Ovary (tissue), 3 donors: ENCODE results near the gene CCR8.

Source experiments
- EP300 ChIP-seq: sonication (generic); formaldehyde crosslinking; IDR thresholded peaks from one replicate; pipeline ENCODE4 v1.6.1; 2017; ENCODE audit warnings: antibody characterized with exemption
- POLR2A ChIP-seq: fragments of 450-650 bp; IDR thresholded peaks from one replicate; pipeline ENCODE4 v1.6.1; 2017; ENCODE audit warnings: antibody characterized with exemption, mild to moderate bottlenecking, moderate library complexity
- TF ChIP-seq, protein P1 (sequence below), 3 donors: fragments of 450-650 bp in 2 of 3; fragments of 200-600 bp in 1 of 3; IDR thresholded peaks; one replicate each; pipeline versions ENCODE4 v1.5.1 to v1.8.0; 2016 to 2022; ENCODE audit warnings: antibody characterized with exemption in 3 of 3, mild to moderate bottlenecking in 1 of 3
- donor health status: DM: no; HTN: no; CAD: no.

DNA sequence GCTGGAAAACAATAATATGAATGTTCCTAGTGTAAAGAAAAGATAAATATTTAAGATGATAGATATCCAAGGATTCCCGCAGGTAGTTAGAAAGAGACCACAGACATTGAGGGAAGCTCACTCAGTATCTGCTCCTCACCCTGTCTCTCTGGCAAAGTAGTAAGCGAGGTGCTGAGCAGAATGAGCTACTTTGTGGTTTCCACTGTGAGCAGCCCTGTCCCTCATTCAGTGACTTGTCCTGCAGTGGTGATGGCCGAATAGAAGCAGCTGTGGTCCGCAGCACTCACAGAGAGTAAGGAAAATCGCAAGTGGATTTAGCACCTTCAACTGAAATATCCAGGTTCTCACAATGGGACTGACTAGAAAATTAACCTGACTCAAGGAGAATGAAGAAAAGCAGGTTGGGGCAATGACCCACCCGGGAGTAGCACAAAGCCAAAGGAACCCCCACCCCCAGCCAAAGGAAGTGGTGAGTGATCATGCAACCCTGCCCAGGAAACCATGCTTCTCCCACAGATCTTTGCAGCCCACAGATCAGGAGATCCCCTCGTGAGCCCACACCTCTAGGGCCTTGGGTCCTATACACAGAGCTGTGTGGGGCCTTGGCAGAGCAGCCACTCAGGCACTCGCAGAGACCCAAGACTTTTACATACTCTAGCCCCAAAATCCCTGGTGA lies 31.9 kb downstream of the CCR8 start:
- TF ChIP-seq, protein P1, sequence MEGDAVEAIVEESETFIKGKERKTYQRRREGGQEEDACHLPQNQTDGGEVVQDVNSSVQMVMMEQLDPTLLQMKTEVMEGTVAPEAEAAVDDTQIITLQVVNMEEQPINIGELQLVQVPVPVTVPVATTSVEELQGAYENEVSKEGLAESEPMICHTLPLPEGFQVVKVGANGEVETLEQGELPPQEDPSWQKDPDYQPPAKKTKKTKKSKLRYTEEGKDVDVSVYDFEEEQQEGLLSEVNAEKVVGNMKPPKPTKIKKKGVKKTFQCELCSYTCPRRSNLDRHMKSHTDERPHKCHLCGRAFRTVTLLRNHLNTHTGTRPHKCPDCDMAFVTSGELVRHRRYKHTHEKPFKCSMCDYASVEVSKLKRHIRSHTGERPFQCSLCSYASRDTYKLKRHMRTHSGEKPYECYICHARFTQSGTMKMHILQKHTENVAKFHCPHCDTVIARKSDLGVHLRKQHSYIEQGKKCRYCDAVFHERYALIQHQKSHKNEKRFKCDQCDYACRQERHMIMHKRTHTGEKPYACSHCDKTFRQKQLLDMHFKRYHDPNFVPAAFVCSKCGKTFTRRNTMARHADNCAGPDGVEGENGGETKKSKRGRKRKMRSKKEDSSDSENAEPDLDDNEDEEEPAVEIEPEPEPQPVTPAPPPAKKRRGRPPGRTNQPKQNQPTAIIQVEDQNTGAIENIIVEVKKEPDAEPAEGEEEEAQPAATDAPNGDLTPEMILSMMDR (IDR thresholded peaks at IDR 0.05) = no peak
- TF ChIP-seq POLR2A = no peak
- TF ChIP-seq EP300 = no peak
